Right kidney (tissue), 1 donor: ENCODE data around the gene ABHD17B.

Experiments
- DNase-seq: peaks from one replicate; pipeline ENCODE4 v3.0.0-alpha.2; 2016

Gene ABHD17B

GRCh38 chr9:71878327-71879274 is 32.4 kb downstream of the ABHD17B start:
- DNase-seq, result no peak

DNA sequence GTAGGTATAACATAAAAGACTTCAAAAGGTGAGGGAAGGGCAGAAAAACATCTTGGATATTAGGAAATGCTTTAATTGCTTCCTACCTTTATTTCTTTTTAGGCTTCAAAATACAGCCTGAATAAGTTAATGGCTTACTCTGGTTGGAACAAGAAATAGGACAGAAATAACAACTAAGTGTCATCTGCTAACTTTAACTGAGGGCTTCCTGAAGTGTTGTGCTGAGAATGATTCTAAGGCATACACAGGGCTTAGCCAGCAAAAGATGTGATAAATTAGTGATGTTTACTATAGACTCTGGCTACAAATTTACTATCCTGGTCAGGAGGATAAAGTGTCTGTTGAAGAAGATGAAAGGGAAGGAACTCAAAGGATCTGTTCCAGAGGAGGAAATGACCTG is 34.2 kb downstream of the ABHD17B start:
- no peak for DNase-seq

- DNase-seq, result no peak
Observed at GRCh38 chr9:71876106-71876505, 34.9 kb downstream of the ABHD17B start.

GRCh38 chr9:71875345-71875744 is 35.6 kb downstream of the ABHD17B start:
- DNase-seq, result no peak

GRCh38 chr9:71863631-71864030 is 47.4 kb downstream of the ABHD17B start:
- no peak for DNase-seq

GRCh38 chr9:71861618-71862017 is 49.4 kb downstream of the ABHD17B start:
- DNase-seq, result no peak

DNA sequence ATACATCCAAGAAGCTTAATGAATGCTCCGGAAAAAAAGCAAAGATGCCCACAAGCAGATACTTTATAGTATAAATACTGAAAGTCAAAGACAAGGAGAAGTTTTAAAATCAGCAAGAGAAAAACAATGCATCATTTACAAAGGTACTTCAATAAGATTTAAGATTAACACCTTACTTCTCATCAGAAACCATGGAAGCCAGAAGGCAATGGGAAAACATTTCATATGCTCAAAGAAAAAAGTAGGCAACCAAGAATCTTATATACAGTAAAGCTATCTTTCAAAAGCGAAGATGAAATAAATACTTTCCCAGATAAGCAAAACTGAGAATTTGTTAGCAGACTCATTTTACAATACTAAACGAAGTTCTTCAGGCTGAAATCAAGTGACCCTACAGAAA is 51.1 kb downstream of the ABHD17B start:
- DNase-seq, result no peak

DNA sequence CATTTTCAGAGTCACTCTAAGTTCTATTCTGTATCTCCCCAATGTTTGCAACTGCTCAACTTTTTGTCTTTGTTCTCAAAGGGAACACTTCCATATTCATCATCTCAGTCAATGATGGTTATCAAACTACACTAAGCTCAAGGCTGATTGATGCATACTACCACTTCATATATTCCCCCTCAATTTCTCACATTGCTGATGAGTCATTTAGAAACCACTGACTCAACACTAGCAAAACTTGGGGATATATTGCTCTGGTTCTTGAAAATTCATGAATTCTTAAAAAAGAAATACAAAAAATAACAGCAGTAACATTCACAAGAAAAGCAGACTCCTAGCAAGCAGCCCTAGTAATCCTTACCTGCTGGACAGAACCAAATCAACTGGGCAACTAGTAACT is 52.2 kb downstream of the ABHD17B start:
- DNase-seq, result no peak

DNA sequence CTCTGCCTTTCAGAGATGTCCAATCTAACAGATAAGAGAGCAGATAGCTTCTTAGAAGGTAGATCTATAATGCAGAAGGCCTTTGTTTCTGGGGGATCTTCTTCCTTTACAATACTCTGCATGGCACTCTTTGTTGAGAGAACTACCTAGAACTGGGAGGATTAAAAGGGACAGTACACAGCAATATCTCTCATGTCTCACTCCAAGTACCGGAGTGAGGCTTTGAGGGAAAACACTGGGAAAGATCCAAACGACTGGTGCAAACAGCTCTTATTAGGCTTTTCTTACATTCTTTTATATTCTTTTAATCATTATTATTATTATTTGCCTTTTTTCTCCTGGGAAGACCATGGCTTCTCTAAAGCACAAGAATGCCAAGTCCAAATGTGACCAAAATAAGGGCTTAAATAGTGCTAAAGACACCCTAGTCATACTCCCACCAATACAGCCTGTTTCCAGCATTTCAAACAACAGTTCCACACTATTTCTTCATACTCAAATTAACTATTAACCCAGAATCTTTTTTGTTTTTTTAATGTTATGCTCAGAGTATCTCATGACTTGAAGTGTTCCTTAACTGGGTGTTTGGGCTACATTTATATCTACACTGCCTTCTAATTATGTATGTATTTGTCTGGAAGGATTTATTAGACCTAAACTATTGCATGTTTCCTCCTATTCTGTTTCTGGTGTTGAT is 52.7 kb downstream of the ABHD17B start:
- DNase-seq, result no peak

- DNase-seq, result no peak
Observed at GRCh38 chr9:71857159-71857558, 53.8 kb downstream of the ABHD17B start.

- DNase-seq, result no peak
Observed at GRCh38 chr9:71854811-71855210, 56.2 kb downstream of the ABHD17B start.

DNA sequence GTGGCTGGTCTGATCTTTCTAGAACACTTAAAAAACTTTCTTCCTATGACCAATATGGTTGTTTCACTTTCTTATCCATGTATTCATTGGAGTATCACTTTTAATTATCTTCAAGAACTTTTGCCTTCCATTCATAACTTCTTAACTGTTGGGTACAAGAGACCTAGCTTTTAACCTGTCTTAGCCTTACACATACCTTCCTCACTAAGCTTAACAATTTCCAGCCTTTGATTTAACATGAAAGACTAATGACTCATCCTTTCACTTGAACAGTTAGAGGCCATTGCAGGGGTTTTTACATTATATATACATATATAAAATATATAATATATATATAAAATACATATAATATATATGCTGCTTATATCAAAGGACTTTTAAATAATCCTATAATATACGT is 57.9 kb downstream of the ABHD17B start:
- no peak for DNase-seq

DNA sequence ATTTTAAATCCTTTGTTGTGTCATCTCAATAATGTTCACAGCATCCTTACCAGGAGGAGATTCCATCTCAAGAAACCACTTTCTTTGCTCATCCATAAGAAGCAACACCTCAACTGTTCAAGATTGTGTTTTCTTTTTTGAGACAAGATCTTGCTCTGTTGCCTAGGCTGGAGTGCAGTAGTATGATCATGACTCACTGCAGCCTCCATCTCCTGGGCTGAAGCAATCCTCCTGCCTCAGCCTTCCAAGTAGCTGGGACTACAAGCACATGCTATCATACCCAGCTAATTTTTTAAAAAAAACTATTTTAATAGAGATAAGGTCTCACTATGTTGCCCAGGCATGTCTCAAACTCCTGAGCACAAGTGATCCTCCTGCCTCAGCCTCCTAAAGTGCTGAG is 60.0 kb downstream of the ABHD17B start:
- DNase-seq, result no peak

GRCh38 chr9:71847892-71848291 is 63.1 kb downstream of the ABHD17B start:
- DNase-seq, result no peak

DNA sequence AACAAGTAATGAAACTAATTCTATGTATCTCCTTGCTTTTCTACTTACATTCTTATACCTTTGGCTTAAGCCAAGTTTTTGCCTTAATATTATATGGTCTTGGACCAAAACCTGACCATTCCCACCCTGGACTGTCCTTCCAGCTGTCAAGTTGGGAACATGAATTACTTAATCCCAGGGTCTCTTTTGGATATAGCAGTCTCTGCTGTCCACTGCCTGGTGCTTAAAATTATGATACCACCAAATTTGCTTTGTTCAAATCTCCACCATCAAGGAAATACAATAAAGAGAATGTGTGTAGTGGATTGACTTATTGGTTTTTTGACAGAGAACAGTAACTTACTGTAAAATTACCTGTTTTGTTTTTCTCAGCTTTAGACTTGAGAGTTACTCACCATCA is 66.2 kb downstream of the ABHD17B start:
- DNase-seq, result no peak

- no peak for DNase-seq
Observed at GRCh38 chr9:71839668-71840067, 71.3 kb downstream of the ABHD17B start.

- no peak for DNase-seq
Observed at GRCh38 chr9:71835596-71835995, 75.4 kb downstream of the ABHD17B start.

DNA sequence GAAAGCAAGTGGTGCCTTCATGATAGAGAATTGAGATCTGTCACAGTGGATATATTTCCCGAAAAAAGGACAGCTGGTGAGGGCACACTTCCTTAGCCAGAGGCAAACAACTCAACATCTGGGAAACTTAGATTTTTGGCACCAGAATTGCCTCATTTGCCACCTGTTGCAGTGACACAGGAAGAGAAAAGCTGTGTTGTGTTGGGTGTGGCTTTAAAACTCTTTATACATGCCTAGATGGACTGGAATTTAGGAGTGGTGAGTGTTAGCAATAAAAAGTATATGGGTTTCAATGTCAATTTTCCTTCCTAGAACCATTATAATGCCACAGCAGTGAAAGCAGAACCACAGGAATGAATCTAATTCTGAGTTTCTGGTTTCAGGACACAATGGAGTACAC is 80.1 kb downstream of the ABHD17B start:
- no peak for DNase-seq

GRCh38 chr9:71830153-71830552 is 80.8 kb downstream of the ABHD17B start:
- no peak for DNase-seq

DNA sequence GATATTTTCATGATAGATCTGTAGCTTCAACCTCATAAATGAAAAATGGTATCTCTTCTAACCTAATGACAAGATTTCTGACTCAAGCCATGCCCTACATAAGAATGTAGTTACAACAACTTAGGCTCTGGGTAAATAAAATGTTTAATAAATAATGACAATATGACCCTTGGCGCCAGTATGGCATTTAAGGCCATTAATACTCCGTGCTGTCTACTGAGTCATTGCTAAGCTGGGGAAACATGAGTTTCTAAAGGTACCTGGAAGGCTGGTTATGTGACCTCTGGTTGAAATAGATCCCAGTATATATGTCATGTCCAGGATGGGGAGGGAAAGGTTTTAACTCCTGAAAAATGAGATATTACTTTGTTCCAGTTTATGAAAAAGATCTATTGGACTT is 84.7 kb downstream of the ABHD17B start:
- DNase-seq, result no peak

- no peak for DNase-seq
Observed at GRCh38 chr9:71824257-71824656, 86.7 kb downstream of the ABHD17B start.

- DNase-seq, result no peak
Observed at GRCh38 chr9:71822935-71823334, 88.1 kb downstream of the ABHD17B start.

- DNase-seq, result no peak
Observed at GRCh38 chr9:71822456-71822855, 88.5 kb downstream of the ABHD17B start.

DNA sequence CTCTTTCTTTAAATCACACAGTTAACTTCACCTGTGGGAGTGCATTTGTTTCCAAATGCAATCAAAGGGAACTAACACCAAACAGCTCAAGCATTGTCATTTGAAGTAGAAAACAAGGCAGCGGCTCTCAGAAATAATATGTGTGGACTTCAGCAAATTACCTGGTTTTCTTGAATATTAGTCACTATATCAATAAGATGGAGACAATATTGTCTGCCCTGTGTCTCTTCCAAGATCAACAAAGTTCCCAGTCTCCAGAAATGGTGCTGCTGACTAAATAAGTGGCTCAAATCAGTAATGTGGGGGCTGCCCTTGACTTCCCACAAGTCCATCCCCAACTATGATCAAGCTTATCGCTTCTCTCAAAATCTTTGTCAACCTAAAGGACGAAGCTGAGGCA is 89.6 kb downstream of the ABHD17B start:
- no peak for DNase-seq
